B cell (primary cell): ENCODE results near the gene FAIM2.

Source experiments
- CTCF ChIP-seq: fragments of 200-600 bp; IDR thresholded peaks from one replicate; pipeline ENCODE4 v1.8.0; 2022; ENCODE audit warnings: antibody characterized with exemption, mild to moderate bottlenecking
- EZH2 ChIP-seq: IDR thresholded peaks from 2 replicates; pipeline ENCODE4 v1.6.1; 2012; ENCODE audit warnings: borderline replicate concordance, low read depth, mild to moderate bottlenecking, moderate library complexity, low read length; ENCODE audit not compliant: insufficient read depth, poor library complexity, severe bottlenecking

GRCh38 chr12:49872781-49873181, 30.9 kb downstream of the FAIM2 start:
- no peak for TF ChIP-seq CTCF
- no peak for TF ChIP-seq EZH2
